ENCODE data around the gene GTSE1. TPM values are rescaled to one million over a fixed set of nuclear protein-coding genes. Genes with fewer than 3 reads are reported as not detected.

The GTSE1 gene
- total and polyA plus RNA-seq, 4 experiments from 2014 or later = 0.64 TPM; not detected in 3

- Histone ChIP-seq H3K4me3 (ENCODE audit: low read length in 2 of 2) (no peak overlapping the region), H3K36me3 (ENCODE audit: insufficient read depth, low read length) (no peaks in the 10 kb centered on the region), H3K27me3 (ENCODE audit: insufficient read depth, low read length) (no peaks in the 10 kb centered on the region), H3K4me1 (ENCODE audit: insufficient read depth, low read length) (no peaks in the 10 kb centered on the region), H3K27ac (ENCODE audit: low read depth, low read length) (no peak overlapping the region), H3K9me3 (ENCODE audit: control insufficient read depth in 1 of 2, low read length in 2 of 2) (no peaks in the 10 kb centered on the region)
- ChIA-PET CTCF (ENCODE audit: partially characterized antibody) (no interaction called here), POLR2A (ENCODE audit: partially characterized antibody) (no interaction called here)
- peaks cover 0 to 1% of the 10 kb centered on the region in 2 donors for H3K27me3 Mint-ChIP-seq
- peaks cover 0 to 9% of the 10 kb centered on the region in 2 donors for H3K36me3 Mint-ChIP-seq
- peaks cover 0 to 8% (median 0%) of the 10 kb centered on the region in 8 donors for H3K9me3 Mint-ChIP-seq
- DNase-seq = no peak
- intact Hi-C loops (cut with micrococcal nuclease) = no loop called here
- peaks cover 0 to 1% (median under 1%) of the 10 kb centered on the region in 4 donors for H3K4me1 Mint-ChIP-seq
- no peak overlapping the region for H3K4me3 Mint-ChIP-seq
- H3K27ac Mint-ChIP-seq = no peak overlapping the region
Measured at GRCh38 chr22:46361826-46362202, 65.1 kb downstream of the GTSE1 start.

DNA sequence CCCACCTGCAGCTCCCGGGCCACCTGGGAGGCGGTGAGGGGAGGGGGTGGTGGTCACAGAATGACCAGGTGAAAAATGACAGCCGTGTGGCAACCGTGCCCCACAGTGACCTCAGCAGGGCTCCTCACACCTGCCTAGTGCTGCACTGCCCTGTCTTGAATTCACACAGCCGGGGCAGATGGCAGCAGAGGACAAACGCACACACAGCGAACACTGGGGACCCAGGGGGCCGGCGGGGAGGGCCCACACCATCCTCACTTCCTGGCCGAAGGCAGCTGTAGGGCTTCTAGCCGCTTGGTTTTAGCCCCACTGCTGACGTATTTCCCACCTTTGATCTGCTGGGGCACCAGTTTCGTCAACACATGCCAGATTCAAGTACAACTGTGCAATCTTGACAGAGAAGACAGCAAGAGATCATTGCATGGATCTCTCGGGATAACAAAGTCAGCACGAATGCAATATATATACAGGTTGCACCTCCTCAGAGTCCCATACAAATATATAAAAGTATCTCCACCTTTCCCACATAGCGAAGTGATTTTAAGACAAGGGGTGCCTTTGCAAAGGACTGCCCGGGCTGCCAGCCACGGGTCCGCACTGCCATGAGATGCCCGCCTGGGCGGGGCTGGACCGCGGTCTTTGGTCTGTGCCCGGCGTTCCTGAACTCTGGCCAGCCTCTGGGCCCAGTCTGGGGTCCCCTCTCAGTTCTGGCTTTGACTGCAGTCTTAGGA is 65.7 kb downstream of the GTSE1 start:
- H3K27me3 Mint-ChIP-seq = peaks cover 0 to 1% of the 10 kb centered on the region in 2 donors
- peak overlapping the region in 2 of 7 donors; percentile 4 to 70 for H3K27ac Mint-ChIP-seq
- H3K9me3 Mint-ChIP-seq = peaks cover 0 to 8% (median 0%) of the 10 kb centered on the region in 8 donors
- Histone ChIP-seq H3K4me3 (ENCODE audit: low read length in 2 of 2) (no peak overlapping the region), H3K4me1 (ENCODE audit: insufficient read depth, low read length) (no peaks in the 10 kb centered on the region), H3K27me3 (ENCODE audit: insufficient read depth, low read length) (no peaks in the 10 kb centered on the region), H3K27ac (ENCODE audit: low read depth, low read length) (no peak overlapping the region), H3K36me3 (ENCODE audit: insufficient read depth, low read length) (no peaks in the 10 kb centered on the region), H3K9me3 (ENCODE audit: control insufficient read depth in 1 of 2, low read length in 2 of 2) (no peaks in the 10 kb centered on the region)
- H3K4me3 Mint-ChIP-seq = no peak overlapping the region
- ChIA-PET POLR2A (ENCODE audit: partially characterized antibody) (no interaction called here), CTCF (ENCODE audit: partially characterized antibody) (no interaction called here)
- intact Hi-C loops (cut with micrococcal nuclease) = no loop called here
- peaks cover 0 to 1% (median under 1%) of the 10 kb centered on the region in 4 donors for H3K4me1 Mint-ChIP-seq
- H3K36me3 Mint-ChIP-seq = peaks cover 0 to 8% of the 10 kb centered on the region in 2 donors
- no peak for DNase-seq

DNA sequence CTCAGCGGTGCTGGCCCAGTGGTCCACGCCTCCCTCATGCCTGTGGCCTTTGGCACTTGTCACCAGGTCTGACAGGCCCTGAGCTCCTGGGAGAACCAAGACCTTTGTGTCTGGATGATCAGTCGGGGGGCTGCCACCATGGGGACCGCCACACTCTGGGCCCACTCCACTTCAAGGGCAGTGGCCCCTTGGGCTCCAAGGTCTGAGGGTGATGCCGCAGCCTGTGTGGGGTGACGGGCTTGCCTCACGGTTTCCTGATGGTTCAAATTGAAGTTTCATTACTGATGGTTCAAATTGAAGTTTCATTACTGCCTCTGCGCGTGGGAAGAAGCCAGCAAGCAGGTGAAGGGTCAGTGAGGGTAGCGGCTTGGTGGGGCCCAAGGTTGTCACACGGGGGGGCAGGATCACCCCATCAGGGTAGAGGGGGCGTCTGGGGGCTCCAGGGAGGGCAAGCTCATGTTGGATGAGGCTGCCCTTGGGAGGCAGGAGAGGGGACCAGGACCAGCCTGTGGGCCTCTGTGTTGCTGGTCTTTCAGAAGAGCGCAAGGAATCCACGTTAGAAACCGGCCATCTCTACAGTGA is 66.4 kb downstream of the GTSE1 start:
- H3K4me1 ChIP-seq (ENCODE audit: insufficient read depth, low read length) = no peaks in the 10 kb centered on the region
- DNase-seq = no peak
- peaks cover 0 to 8% (median 0%) of the 10 kb centered on the region in 8 donors for H3K9me3 Mint-ChIP-seq
- no peak overlapping the region for H3K27ac ChIP-seq (ENCODE audit: low read depth, low read length)
- intact Hi-C loops (cut with micrococcal nuclease) = no loop called here
- H3K27me3 ChIP-seq (ENCODE audit: insufficient read depth, low read length) = no peaks in the 10 kb centered on the region
- no peak overlapping the region for H3K4me3 Mint-ChIP-seq
- peaks cover 4 to 5% (median 4%) of the 10 kb centered on the region in 4 donors for H3K4me1 Mint-ChIP-seq
- ChIA-PET POLR2A (ENCODE audit: partially characterized antibody) (no interaction called here), CTCF (ENCODE audit: partially characterized antibody) (no interaction called here)
- H3K27me3 Mint-ChIP-seq = peaks cover 0 to 1% of the 10 kb centered on the region in 2 donors
- H3K4me3 ChIP-seq (ENCODE audit: low read length in 2 of 2) = no peak overlapping the region
- no peak overlapping the region for H3K27ac Mint-ChIP-seq
- H3K36me3 ChIP-seq (ENCODE audit: insufficient read depth, low read length) = no peaks in the 10 kb centered on the region
- peaks cover 0 to 6% of the 10 kb centered on the region in 2 donors for H3K36me3 Mint-ChIP-seq
- H3K9me3 ChIP-seq (ENCODE audit: control insufficient read depth in 1 of 2, low read length in 2 of 2) = no peaks in the 10 kb centered on the region

- H3K4me3 ChIP-seq (ENCODE audit: low read length in 2 of 2) = no peak overlapping the region
- Mint-ChIP-seq H3K9me3 (peaks cover 0 to 8% (median 0%) of the 10 kb centered on the region in 8 donors), H3K4me3 (no peak overlapping the region), H3K4me1 (peaks cover 4 to 5% (median 4%) of the 10 kb centered on the region in 4 donors), H3K27me3 (peaks cover 0 to 1% of the 10 kb centered on the region in 2 donors), H3K36me3 (peaks cover 0 to 2% of the 10 kb centered on the region in 2 donors), H3K27ac (no peak overlapping the region)
- H3K9me3 ChIP-seq (ENCODE audit: control insufficient read depth in 1 of 2, low read length in 2 of 2) = no peaks in the 10 kb centered on the region
- CTCF ChIA-PET (ENCODE audit: partially characterized antibody) = no interaction called here
- H3K36me3 ChIP-seq (ENCODE audit: insufficient read depth, low read length) = no peaks in the 10 kb centered on the region
- intact Hi-C loops (cut with micrococcal nuclease) = no loop called here
- POLR2A ChIA-PET (ENCODE audit: partially characterized antibody) = no interaction called here
- no peak overlapping the region for H3K27ac ChIP-seq (ENCODE audit: low read depth, low read length)
- H3K27me3 ChIP-seq (ENCODE audit: insufficient read depth, low read length) = no peaks in the 10 kb centered on the region
- no peak for DNase-seq
- no peaks in the 10 kb centered on the region for H3K4me1 ChIP-seq (ENCODE audit: insufficient read depth, low read length)
Measured at GRCh38 chr22:46363611-46364321, 67.1 kb downstream of the GTSE1 start.

DNA sequence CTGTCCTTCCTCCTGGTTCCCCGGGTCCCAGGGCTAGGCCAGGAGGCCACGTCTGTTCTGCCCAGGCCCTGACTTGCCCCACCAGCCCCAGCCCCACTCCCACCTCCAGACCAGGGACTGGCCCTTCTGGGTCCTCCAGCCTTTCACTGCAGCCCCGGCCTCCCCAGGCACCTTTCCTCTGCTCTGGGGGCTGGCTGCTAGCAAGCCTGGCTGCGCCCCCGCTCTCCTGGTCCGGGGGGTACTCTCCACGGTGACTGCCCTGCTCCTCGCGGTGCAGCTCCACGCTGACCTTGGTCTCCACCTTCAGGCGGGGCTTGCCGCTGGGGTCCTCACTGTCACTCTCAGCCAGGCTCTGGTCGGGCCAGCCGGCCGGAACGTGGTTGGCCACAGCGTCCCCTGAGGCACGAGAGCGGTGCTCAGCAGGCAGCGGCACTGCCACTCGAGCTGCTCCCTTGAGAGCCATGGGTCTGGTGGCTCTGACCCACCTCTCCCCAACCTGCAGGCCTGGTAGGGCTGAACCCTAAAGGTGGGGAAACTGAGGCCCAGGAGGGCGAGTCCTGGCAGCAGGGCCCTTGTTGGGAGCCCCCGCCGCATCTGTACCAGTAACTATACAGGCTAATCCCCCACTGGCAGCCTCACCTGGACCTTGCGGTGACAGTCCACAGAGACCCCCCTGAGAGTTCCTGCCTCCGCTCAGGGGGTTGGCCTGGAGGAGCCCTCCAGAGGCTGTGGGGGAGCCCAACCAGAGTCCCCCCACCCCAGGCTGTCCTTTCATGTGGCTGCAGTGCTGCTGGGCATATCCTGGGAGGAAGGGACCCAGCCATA is 67.9 kb downstream of the GTSE1 start:
- H3K4me3 ChIP-seq (ENCODE audit: low read length in 2 of 2) = no peak overlapping the region
- DNase-seq = no peak
- no peaks in the 10 kb centered on the region for H3K9me3 ChIP-seq (ENCODE audit: control insufficient read depth in 1 of 2, low read length in 2 of 2)
- POLR2A ChIA-PET (ENCODE audit: partially characterized antibody) = no interaction called here
- intact Hi-C loops (cut with micrococcal nuclease) = no loop called here
- H3K27me3 ChIP-seq (ENCODE audit: insufficient read depth, low read length) = no peaks in the 10 kb centered on the region
- CTCF ChIA-PET (ENCODE audit: partially characterized antibody) = interaction anchor here (1.0 kb wide), 1 partner anchor 9 kb away, joined by 3 read pairs; no protein-coding TSS in a partner anchor
- Mint-ChIP-seq H3K27me3 (peaks cover 0 to 1% of the 10 kb centered on the region in 2 donors), H3K4me1 (peaks cover 4 to 5% (median 4%) of the 10 kb centered on the region in 4 donors), H3K27ac (no peak overlapping the region), H3K9me3 (peaks cover 0 to 8% (median 0%) of the 10 kb centered on the region in 8 donors), H3K4me3 (no peak overlapping the region), H3K36me3 (no peaks in the 10 kb centered on the region)
- H3K36me3 ChIP-seq (ENCODE audit: insufficient read depth, low read length) = no peaks in the 10 kb centered on the region
- H3K27ac ChIP-seq (ENCODE audit: low read depth, low read length) = no peak overlapping the region
- peaks cover under 1% of the 10 kb centered on the region for H3K4me1 ChIP-seq (ENCODE audit: insufficient read depth, low read length)

DNA sequence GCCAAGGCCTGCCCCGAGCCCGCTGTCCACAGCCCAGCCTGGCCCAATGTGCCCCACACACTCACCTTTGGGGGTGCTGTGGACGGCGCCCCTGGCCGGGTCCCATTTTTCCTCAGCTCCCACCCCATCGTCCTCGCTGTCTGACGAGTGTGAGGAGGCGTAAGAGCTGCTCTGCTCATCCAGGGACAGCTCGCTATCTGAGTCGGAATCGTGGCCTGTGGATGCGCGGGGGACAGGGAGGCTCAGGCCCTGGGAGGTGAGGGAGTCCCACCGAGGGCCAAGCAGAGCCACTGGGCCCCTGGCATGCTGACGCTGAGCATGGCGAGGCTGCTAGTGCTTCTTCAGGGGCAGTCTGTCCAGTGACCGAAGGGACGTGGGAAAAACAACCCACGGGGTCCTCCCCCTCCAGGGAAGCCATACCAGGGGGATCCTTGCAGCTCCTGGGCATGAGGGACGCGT is 68.5 kb downstream of the GTSE1 start:
- Mint-ChIP-seq H3K27ac (no peak overlapping the region), H3K4me3 (no peak overlapping the region), H3K9me3 (peaks cover 0 to 8% (median 0%) of the 10 kb centered on the region in 8 donors), H3K4me1 (peaks cover 8 to 11% (median 9%) of the 10 kb centered on the region in 4 donors), H3K27me3 (peaks cover 0 to 1% of the 10 kb centered on the region in 2 donors), H3K36me3 (no peaks in the 10 kb centered on the region)
- Histone ChIP-seq H3K36me3 (ENCODE audit: insufficient read depth, low read length) (no peaks in the 10 kb centered on the region), H3K27me3 (ENCODE audit: insufficient read depth, low read length) (no peaks in the 10 kb centered on the region), H3K27ac (ENCODE audit: low read depth, low read length) (no peak overlapping the region), H3K4me3 (ENCODE audit: low read length in 2 of 2) (no peak overlapping the region), H3K4me1 (ENCODE audit: insufficient read depth, low read length) (peaks cover 7% of the 10 kb centered on the region), H3K9me3 (ENCODE audit: control insufficient read depth in 1 of 2, low read length in 2 of 2) (no peaks in the 10 kb centered on the region)
- POLR2A ChIA-PET (ENCODE audit: partially characterized antibody) = no interaction called here
- CTCF ChIA-PET (ENCODE audit: partially characterized antibody) = interaction anchor here (1.0 kb wide), 1 partner anchor 8 kb away, joined by 3 read pairs; no protein-coding TSS in a partner anchor
- intact Hi-C loops (cut with micrococcal nuclease) = no loop called here
- DNase-seq = no peak
